Measurements from ENCODE around the gene HYPK. TPM values are rescaled to one million over a fixed set of nuclear protein-coding genes. Genes with fewer than 3 reads are reported as not detected.
"Not testable (repeated sequence)": the region's sequence is repeated elsewhere in the genome, so short reads cannot be mapped to it uniquely, and the experiment has no call there.

The HYPK gene
- total RNA-seq, 4 donors from 2014 or later = 13.0 to 38.0 (median 21.5) TPM

- H3K9me3 ChIP-seq = no peaks in the 10 kb centered on the region
- H3K4me1 ChIP-seq = peaks cover 5 to 63% (median 10%) of the 10 kb centered on the region in 4 donors
- peaks cover 0 to 46% (median 0%) of the 10 kb centered on the region in 3 donors for H3K36me3 ChIP-seq
- no peak overlapping the region for H3K27ac ChIP-seq
- TF ChIP-seq POLR2A (IDR thresholded peaks at IDR 0.05) (no peak), CTCF (IDR thresholded peaks at IDR 0.05) (no peak)
- no peak for DNase-seq
- no peaks in the 10 kb centered on the region for H3K27me3 ChIP-seq
- H3K4me3 ChIP-seq = no peak overlapping the region
Observed at GRCh38 chr15:43796566-43796965, 3.8 kb upstream of the HYPK start.

- no peaks in the 10 kb centered on the region for H3K27me3 ChIP-seq
- no peaks in the 10 kb centered on the region for H3K9me3 ChIP-seq
- no peak overlapping the region for H3K4me3 ChIP-seq
- H3K36me3 ChIP-seq = peaks cover 0 to 49% (median 0%) of the 10 kb centered on the region in 3 donors
- TF ChIP-seq CTCF (IDR thresholded peaks at IDR 0.05) = no peak
- TF ChIP-seq POLR2A (IDR thresholded peaks at IDR 0.05) = no peak
- peak overlapping the region; percentile 77 to 96 (median 83) for H3K27ac ChIP-seq
- H3K4me1 ChIP-seq = peaks cover 3 to 52% (median 6%) of the 10 kb centered on the region in 4 donors
- DNase-seq = no peak
Observed at GRCh38 chr15:43799209-43799944, 1.0 kb upstream of the HYPK start.

GRCh38 chr15:43799945-43800285 lies 484 bp upstream of the HYPK start, which contains the start of gene SERINC4:
TSS of gene SERINC4 (minus strand) at chr15:43800220. CDS start at chr15:43799986, 234 bp downstream.
- H3K4me3 ChIP-seq = peak within 1 kb of the TSS; percentile 59 to 82 (median 77)
- H3K27ac ChIP-seq = peak within 1 kb of the TSS; percentile 77 to 96 (median 83)
- H3K36me3 ChIP-seq = peaks cover 0 to 50% (median 0%) of the 10 kb centered on the region in 3 donors
- TF ChIP-seq POLR2A (IDR thresholded peaks at IDR 0.05) = no peak
- TF ChIP-seq CTCF (IDR thresholded peaks at IDR 0.05) = no peak
- H3K4me1 ChIP-seq = peaks cover 2 to 47% (median 6%) of the 10 kb centered on the region in 4 donors
- H3K27me3 ChIP-seq = no peaks in the 10 kb centered on the region
- DNase-seq = no peak
- H3K9me3 ChIP-seq = no peaks in the 10 kb centered on the region

GRCh38 chr15:43802676-43803075 lies 2.3 kb downstream of the HYPK start:
- Histone ChIP-seq H3K4me1 (peaks cover 0 to 33% (median 6%) of the 10 kb centered on the region in 4 donors), H3K36me3 (peaks cover 0 to 57% (median 0%) of the 10 kb centered on the region in 3 donors)
- H3K27me3 ChIP-seq, H3K4me3 ChIP-seq, DNase-seq, H3K9me3 ChIP-seq, H3K27ac ChIP-seq: not testable (repeated sequence)

- Histone ChIP-seq H3K36me3 (peaks cover 0 to 100% (median 4%) of the 10 kb centered on the region in 3 donors), H3K9me3 (no peaks in the 10 kb centered on the region), H3K4me3 (no peak overlapping the region), H3K4me1 (no peaks in the 10 kb centered on the region), H3K27me3 (no peaks in the 10 kb centered on the region), H3K27ac (peak overlapping the region in 2 of 4 donors; percentile 5 to 68)
- TF ChIP-seq POLR2A (IDR thresholded peaks at IDR 0.05) = no peak
- no peak for TF ChIP-seq CTCF (IDR thresholded peaks at IDR 0.05)
- no peak for DNase-seq
Observed at GRCh38 chr15:43808435-43808950, 8.1 kb downstream of the HYPK start.

GRCh38 chr15:43808960-43809678 lies 8.7 kb downstream of the HYPK start:
- TF ChIP-seq POLR2A (IDR thresholded peaks at IDR 0.05) (no peak), CTCF (IDR thresholded peaks at IDR 0.05) (no peak)
- H3K27me3 ChIP-seq = no peaks in the 10 kb centered on the region
- DNase-seq = peak in 2 of 3 donors; percentile 45 to 60
- peak overlapping the region in 2 of 4 donors; percentile 68 for H3K27ac ChIP-seq
- peaks cover 0 to 100% (median 4%) of the 10 kb centered on the region in 3 donors for H3K36me3 ChIP-seq
- H3K4me3 ChIP-seq = no peak overlapping the region
- H3K9me3 ChIP-seq = no peaks in the 10 kb centered on the region
- no peaks in the 10 kb centered on the region for H3K4me1 ChIP-seq

- H3K27ac ChIP-seq, H3K4me1 ChIP-seq, H3K4me3 ChIP-seq, H3K27me3 ChIP-seq, DNase-seq, H3K9me3 ChIP-seq: not testable (repeated sequence)
- H3K36me3 ChIP-seq = peaks cover 0 to 75% (median 4%) of the 10 kb centered on the region in 3 donors
Observed at GRCh38 chr15:43815064-43815463, 14.7 kb downstream of the HYPK start.

Measured in Peyer's patch (tissue), 4 donors.